Psoas muscle (tissue), 8 donors: Measurements from ENCODE around the gene L3HYPDH. TPM values are rescaled to one million over a fixed set of nuclear protein-coding genes. Genes with fewer than 3 reads are reported as not detected.

ENCODE experiments used
- ATAC-seq, 4 donors: fragments of 200-7000 bp; cut with Tn5 transposase; one replicate each; pipeline ENCODE4 v1.9.1; 2020; ENCODE audit warnings: moderate library complexity in 3 of 4, mild to moderate bottlenecking in 2 of 4
- DNase-seq, 2 donors: peaks; one replicate each; pipeline ENCODE4 v3.0.0-alpha.2; 2020
- H3K27ac ChIP-seq: fragments of 200-600 bp; one replicate; pipeline ENCODE4 v1.8.0; 2022
- H3K27me3 ChIP-seq, 3 donors: fragments of 200-600 bp in 1 of 3; one replicate each; pipeline versions ENCODE4 v1.6.1 to v1.8.0; 2013 to 2022; ENCODE audit warnings: low read length in 2 of 3, mild to moderate bottlenecking in 2 of 3, moderate library complexity in 1 of 3; ENCODE audit not compliant: insufficient read depth in 3 of 3
- H3K36me3 ChIP-seq, 2 donors: fragments of 200-600 bp in 1 of 2; one replicate each; pipeline versions ENCODE4 v1.6.1 to v1.8.0; 2013 to 2022; ENCODE audit warnings: low read depth in 1 of 2, mild to moderate bottlenecking in 1 of 2, moderate library complexity in 1 of 2; ENCODE audit not compliant: insufficient read depth in 1 of 2
- H3K4me1 ChIP-seq: fragments of 200-600 bp; one replicate; pipeline ENCODE4 v1.8.0; 2022
- H3K4me3 ChIP-seq: fragments of 200-600 bp; one replicate; pipeline ENCODE4 v1.8.0; 2022; ENCODE audit warnings: mild to moderate bottlenecking
- H3K9me3 ChIP-seq: fragments of 200-600 bp; one replicate; pipeline ENCODE4 v1.8.0; 2022
- CTCF ChIP-seq: fragments of 200-600 bp; IDR thresholded peaks from one replicate; pipeline ENCODE4 v1.8.0; 2022; ENCODE audit warnings: antibody characterized with exemption
- WGBS, 3 donors: extraction: QIAGEN DNeasy Blood & Tissue Kit; methylation state at CpG; one replicate each; pipeline versions ENCODE4 v1.1.6 to v1.1.7; 2013; 5-methylcytosine and 5-hydroxymethylcytosine counted together
- intact Hi-C, 2 donors: fragments of 100-400 bp; cut with DNase I; formaldehyde crosslinking; loops; one replicate each; pipeline versions ENCODE4 v1.11.0 to v1.14.2; 2022
- polyA plus RNA-seq, 3 donors: library from polyadenylated mRNA; stranded (reverse); fragments of 200-250 nt; gene quantifications; one replicate each; pipeline ENCODE4 v1.2.3, GENCODE V29; 2013
- total RNA-seq, 4 donors: library from RNA; stranded (reverse); fragmentation: NEBNext Ultra II Directional in 2 of 4; extraction: Animal tissue kit (Norgen Biotek cat#: 25700) in 2 of 4; gene quantifications; one replicate each; pipeline versions ENCODE4 v1.2.1 to v1.2.4, GENCODE V29; 2021 to 2023
- donor health status: healthy with polysubstance abuse.
- donor health status: DM: no; HTN: no; CAD: no; lungs with moderate emphysema.
- donor health status: Bipolar disorder and iron deficiency.
- donor health status: healthy.
- donor health status: DM: yes; HTN: yes; CAD: no.
- donor health status: DM: no; HTN: no; CAD: no.
- donor health status: DM: no; HTN: no; CAD: no.
- donor health status: DM: yes; HTN: yes; CAD: no.

L3HYPDH gene
- total and polyA plus RNA-seq, 7 donors = 5.7 to 23.7 (median 12.3) TPM

GRCh38 chr14:59464486-59465315 lies 19.5 kb downstream of the L3HYPDH start:
- ATAC-seq (peak; percentile 85 to 92 (median 90)), DNase-seq (peak; percentile 77)
- Histone ChIP-seq H3K4me3 (peak overlapping the region; percentile 80), H3K9me3 (no peaks in the 10 kb centered on the region), H3K4me1 (peaks cover 6% of the 10 kb centered on the region), H3K27ac (peak overlapping the region; percentile 62), H3K36me3 (peaks cover 0 to 37% of the 10 kb centered on the region in 2 donors), H3K27me3 (no peaks in the 10 kb centered on the region)
- peak; percentile 5 for TF ChIP-seq CTCF
- 1% methylated on average over 69 to 105 of the region's 105 CpGs for WGBS, 3 donors
- intact Hi-C loops = no loop called here

- Histone ChIP-seq H3K27ac (peak overlapping the region; percentile 62), H3K4me1 (peaks cover 6% of the 10 kb centered on the region), H3K36me3 (peaks cover 0 to 31% of the 10 kb centered on the region in 2 donors), H3K27me3 (no peaks in the 10 kb centered on the region), H3K4me3 (peak overlapping the region; percentile 80), H3K9me3 (no peaks in the 10 kb centered on the region)
- TF ChIP-seq CTCF = no peak
- ATAC-seq = peak in 2 of 4 donors; percentile 16 to 20
- intact Hi-C loops = no loop called here
- 41 to 49% (median 45%) methylated on average over 51 to 60 of the region's 60 CpGs for WGBS, 3 donors
- peak in 1 of 2 donors; percentile 48 for DNase-seq
Measured at GRCh38 chr14:59463787-59464485, 20.3 kb downstream of the L3HYPDH start.

- Histone ChIP-seq H3K9me3 (no peaks in the 10 kb centered on the region), H3K27ac (no peak overlapping the region), H3K4me3 (no peak overlapping the region), H3K27me3 (no peaks in the 10 kb centered on the region), H3K4me1 (peaks cover 6% of the 10 kb centered on the region), H3K36me3 (peaks cover 0 to 27% of the 10 kb centered on the region in 2 donors)
- intact Hi-C loops = no loop called here
- WGBS, 3 donors = 96 to 97% (median 96%) methylated on average over 1 of the region's 1 CpG
- no peak for ATAC-seq
- TF ChIP-seq CTCF = no peak
- no peak for DNase-seq
Measured at GRCh38 chr14:59461891-59462290, 22.3 kb downstream of the L3HYPDH start.

GRCh38 chr14:59460378-59460777 lies 23.8 kb downstream of the L3HYPDH start:
- no peaks in the 10 kb centered on the region for H3K9me3 ChIP-seq
- H3K27me3 ChIP-seq = no peaks in the 10 kb centered on the region
- no peak for ATAC-seq
- TF ChIP-seq CTCF = no peak
- intact Hi-C loops = no loop called here
- H3K4me3 ChIP-seq = no peak overlapping the region
- peaks cover 6% of the 10 kb centered on the region for H3K4me1 ChIP-seq
- WGBS, 3 donors = 91 to 93% (median 92%) methylated on average over 1 of the region's 1 CpG
- no peak for DNase-seq
- H3K36me3 ChIP-seq = peaks cover 0 to 41% of the 10 kb centered on the region in 2 donors
- H3K27ac ChIP-seq = no peak overlapping the region
